OCI-LY3 (cell line): ENCODE results near the gene SLC19A1.

ENCODE experiments used
- H2AFZ ChIP-seq: fragments of 200-600, 300-600 bp; shearing (Covaris generic); 2 replicates; pipeline ENCODE4 v1.6.0; 2014; ENCODE audit warnings: antibody characterized with exemption, low read depth, low read length
- H3K27ac ChIP-seq: fragments of 200-600, 300-600 bp; sonication (generic); 2 replicates; pipeline ENCODE4 v1.5.1; 2014; ENCODE audit warnings: mild to moderate bottlenecking, low read length, moderate library complexity, mixed read lengths
- H3K27me3 ChIP-seq: fragments of 200-600, 300-600 bp; sonication (generic); 2 replicates; pipeline ENCODE4 v1.6.1; 2014; ENCODE audit warnings: low read depth, low read length, mixed read lengths
- H3K36me3 ChIP-seq: fragments of 200-600, 300-600 bp; sonication (generic); replicated peaks from 2 replicates; pipeline ENCODE3; 2014; ENCODE audit warnings: low read depth, low read length, mixed read lengths
- H3K4me1 ChIP-seq: fragments of 300-600, 200-600 bp; sonication (generic); 2 replicates; pipeline ENCODE4 v1.6.1; 2014; ENCODE audit warnings: low read length, mixed read lengths
- H3K4me2 ChIP-seq: fragments of 200-600, 300-600 bp; sonication (generic); 2 replicates; pipeline ENCODE4 v1.6.1; 2014; ENCODE audit warnings: low read length, mixed read lengths
- H3K4me3 ChIP-seq: fragments of 300-600, 200-600 bp; sonication (generic); 2 replicates; pipeline ENCODE4 v1.5.1; 2014; ENCODE audit warnings: antibody characterized with exemption, mild to moderate bottlenecking, low read length, moderate library complexity
- H3K79me2 ChIP-seq: fragments of 300-600, 200-600 bp; shearing (Covaris generic); 2 replicates; pipeline ENCODE4 v1.6.1; 2014; ENCODE audit warnings: mild to moderate bottlenecking, low read length, mixed read lengths
- H3K9ac ChIP-seq: fragments of 300-600, 200-600 bp; shearing (Covaris generic); 2 replicates; pipeline ENCODE4 v1.6.0; 2014; ENCODE audit warnings: mild to moderate bottlenecking, low read length, moderate library complexity
- H3K9me3 ChIP-seq: fragments of 200-600, 300-600 bp; shearing (Covaris generic); 2 replicates; pipeline ENCODE4 v1.6.1; 2014; ENCODE audit warnings: low read length, mixed read lengths; ENCODE audit not compliant: insufficient read depth
- H4K20me1 ChIP-seq: fragments of 200-600, 300-600 bp; sonication (generic); 2 replicates; pipeline ENCODE4 v1.6.1; 2016; ENCODE audit warnings: low read length, mixed read lengths; ENCODE audit not compliant: insufficient read depth
- EZH2phosphoT487 ChIP-seq: fragments of 200-600 bp; shearing (Covaris generic); IDR thresholded peaks from 2 replicates; pipeline ENCODE4 v1.6.1; 2018; ENCODE audit warnings: antibody characterized with exemption, mixed run types, low read depth
- TF ChIP-seq, protein P1 (sequence below): fragments of 200-600, 300-600 bp; sonication (generic); IDR thresholded peaks from 2 replicates; pipeline ENCODE4 v1.5.1; 2014; ENCODE audit warnings: antibody characterized with exemption, low read length, low read depth

SLC19A1 gene

DNA sequence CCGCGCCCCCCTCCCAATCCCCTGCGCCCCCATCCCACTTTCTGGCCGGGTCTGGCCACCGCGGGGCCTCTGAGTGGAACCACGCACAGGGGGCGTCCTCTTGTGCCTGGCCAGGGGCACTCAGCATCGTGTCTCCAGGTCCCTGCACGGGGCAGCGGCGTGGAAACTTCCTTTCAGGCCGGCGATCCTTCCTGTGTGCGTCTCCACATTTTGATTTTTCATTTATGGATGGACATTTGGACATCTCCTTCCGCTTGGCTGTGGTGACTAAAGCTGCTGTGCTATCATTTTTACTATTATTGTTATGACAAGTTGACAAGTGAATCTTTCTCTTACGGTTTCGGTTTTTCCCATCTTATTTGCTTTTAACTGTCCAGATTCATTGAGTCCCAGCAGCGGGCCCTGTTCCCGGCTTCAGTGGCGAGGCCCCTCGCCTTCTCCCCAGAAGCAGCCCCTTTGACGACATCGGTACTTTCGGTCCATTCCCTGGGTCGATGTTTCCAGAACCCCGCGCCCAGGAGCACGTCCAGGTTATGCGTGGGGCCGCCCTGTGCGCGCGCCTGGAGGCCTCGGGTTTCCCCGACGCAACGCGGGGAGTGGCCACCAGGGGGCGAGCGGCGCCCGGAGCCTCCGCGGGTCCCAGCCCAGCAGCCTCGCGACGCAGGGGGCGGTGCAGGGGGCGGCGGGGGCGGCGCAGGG lies 12.4 kb upstream of the SLC19A1 start:
- Histone ChIP-seq H4K20me1 (no peaks in the 10 kb centered on the region), H3K9ac (peak overlapping the region; percentile 69), H2AFZ (peak overlapping the region; percentile 72)

DNA sequence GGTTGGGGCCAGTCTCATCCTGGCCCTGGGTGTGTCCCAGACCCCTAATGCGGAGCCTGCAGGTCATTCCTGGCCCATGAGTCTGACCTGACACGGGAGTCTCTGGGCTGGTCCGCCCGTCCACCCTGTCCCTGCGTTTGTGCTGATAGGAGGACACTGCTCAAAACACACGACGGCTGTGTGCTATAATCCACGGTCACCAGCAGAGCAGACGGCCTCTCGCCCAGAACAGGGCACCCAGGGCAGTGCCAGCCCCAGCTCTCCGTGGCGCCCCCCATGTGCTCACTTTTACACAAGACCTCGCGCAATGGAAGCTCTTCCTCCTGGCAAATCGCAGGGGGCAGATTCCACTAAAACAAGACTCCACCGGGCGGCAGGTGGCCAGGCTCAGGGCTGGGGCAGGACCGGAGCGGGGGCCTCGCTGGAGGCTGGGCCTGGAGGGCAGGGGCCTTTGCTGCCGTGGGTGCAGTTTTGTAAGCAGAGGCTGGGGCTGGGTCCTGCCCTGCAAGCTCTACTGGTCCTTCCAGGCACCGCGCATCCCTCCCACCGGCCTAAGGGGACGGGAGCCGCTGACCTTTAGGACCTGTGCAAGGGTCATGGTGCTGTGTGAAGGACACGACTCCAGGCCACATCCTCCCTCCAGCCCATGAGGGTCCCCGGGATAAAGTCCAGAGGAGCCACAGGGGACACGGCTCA lies 10.6 kb upstream of the SLC19A1 start:
- Histone ChIP-seq H3K9ac (no peak overlapping the region), H3K27ac (no peak overlapping the region), H3K4me1 (peaks cover 29% of the 10 kb centered on the region), H3K27me3 (peaks cover 9% of the 10 kb centered on the region; the same call in 1 of the 2 replicates), H3K4me3 (no peak overlapping the region), H2AFZ (no peak overlapping the region), H4K20me1 (no peaks in the 10 kb centered on the region), H3K79me2 (no peaks in the 10 kb centered on the region), H3K9me3 (no peaks in the 10 kb centered on the region), H3K36me3 (no peaks in the 10 kb centered on the region), H3K4me2 (no peak overlapping the region)
- TF ChIP-seq, protein P1, sequence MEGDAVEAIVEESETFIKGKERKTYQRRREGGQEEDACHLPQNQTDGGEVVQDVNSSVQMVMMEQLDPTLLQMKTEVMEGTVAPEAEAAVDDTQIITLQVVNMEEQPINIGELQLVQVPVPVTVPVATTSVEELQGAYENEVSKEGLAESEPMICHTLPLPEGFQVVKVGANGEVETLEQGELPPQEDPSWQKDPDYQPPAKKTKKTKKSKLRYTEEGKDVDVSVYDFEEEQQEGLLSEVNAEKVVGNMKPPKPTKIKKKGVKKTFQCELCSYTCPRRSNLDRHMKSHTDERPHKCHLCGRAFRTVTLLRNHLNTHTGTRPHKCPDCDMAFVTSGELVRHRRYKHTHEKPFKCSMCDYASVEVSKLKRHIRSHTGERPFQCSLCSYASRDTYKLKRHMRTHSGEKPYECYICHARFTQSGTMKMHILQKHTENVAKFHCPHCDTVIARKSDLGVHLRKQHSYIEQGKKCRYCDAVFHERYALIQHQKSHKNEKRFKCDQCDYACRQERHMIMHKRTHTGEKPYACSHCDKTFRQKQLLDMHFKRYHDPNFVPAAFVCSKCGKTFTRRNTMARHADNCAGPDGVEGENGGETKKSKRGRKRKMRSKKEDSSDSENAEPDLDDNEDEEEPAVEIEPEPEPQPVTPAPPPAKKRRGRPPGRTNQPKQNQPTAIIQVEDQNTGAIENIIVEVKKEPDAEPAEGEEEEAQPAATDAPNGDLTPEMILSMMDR: no peak
- no peak for TF ChIP-seq EZH2phosphoT487

More for the DNA sequence above, 12.4 kb upstream of the SLC19A1 start:
- Histone ChIP-seq H3K4me3 (peak overlapping the region; percentile 80), H3K9me3 (no peaks in the 10 kb centered on the region), H3K27me3 (0 out of 2 replicates have a peak, but pooled peaks cover 2% of the 10 kb centered on the region), H3K4me2 (peak overlapping the region; percentile 78), H3K4me1 (peaks cover 29% of the 10 kb centered on the region), H3K36me3 (no peaks in the 10 kb centered on the region), H3K27ac (peak overlapping the region; percentile 30; the same call in 1 of the 2 replicates), H3K79me2 (no peaks in the 10 kb centered on the region)
- TF ChIP-seq, protein P1: peak; percentile 45; the same call in 1 of the 2 replicates
- no peak for TF ChIP-seq EZH2phosphoT487

DNA sequence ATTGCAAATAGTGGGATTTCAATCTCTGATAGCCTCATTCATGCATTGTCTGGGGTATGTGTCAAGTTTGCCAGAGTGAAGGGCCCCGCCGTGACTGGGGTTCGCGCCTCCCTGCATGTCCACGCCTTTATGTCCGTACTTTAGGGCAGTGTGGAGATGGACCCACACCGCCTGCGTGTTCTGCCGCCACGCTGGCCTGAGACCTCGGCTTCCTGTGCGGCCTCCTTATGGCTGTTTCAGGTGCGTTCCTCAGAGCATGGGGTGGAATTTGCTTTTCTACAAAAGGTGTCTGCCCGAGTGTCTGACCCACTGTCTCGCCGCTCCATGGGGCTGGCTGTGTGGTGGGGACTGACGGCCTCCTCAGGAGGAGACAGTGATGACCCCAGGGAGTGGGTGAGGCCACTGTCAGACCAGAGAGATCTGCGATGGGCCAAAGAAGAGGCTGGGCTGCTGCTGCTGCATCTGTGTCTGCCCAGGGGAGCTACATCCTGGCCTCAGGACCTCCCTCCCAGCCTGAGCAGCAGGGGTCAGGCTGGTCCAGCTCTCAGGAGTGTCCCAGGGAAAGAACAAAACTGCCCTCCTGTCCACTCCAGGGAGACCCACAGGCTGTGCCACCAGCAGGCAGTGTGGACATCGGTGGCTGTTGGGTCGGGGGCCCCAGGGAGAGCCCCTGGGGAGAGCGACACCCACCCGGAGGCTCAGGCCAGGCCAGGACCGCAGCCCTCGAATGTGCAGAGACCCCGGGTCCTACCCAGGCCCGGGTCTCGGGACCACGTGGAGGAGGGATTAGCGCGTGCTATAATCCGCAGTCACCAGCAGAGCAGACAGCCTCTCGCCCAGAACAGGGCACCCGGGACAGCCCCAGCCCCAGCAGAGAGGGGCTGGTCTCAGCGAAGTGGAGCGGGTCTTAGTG lies 9.8 kb upstream of the SLC19A1 start:
- Histone ChIP-seq H3K9me3 (no peaks in the 10 kb centered on the region), H3K9ac (no peak overlapping the region), H3K4me3 (no peak overlapping the region), H3K4me1 (peaks cover 29% of the 10 kb centered on the region), H3K27ac (no peak overlapping the region), H3K79me2 (no peaks in the 10 kb centered on the region), H3K4me2 (peak overlapping the region; percentile 73), H2AFZ (no peak overlapping the region), H3K36me3 (no peaks in the 10 kb centered on the region), H4K20me1 (no peaks in the 10 kb centered on the region), H3K27me3 (peaks cover 9% of the 10 kb centered on the region; the same call in 1 of the 2 replicates)
- TF ChIP-seq, protein P1: no peak
- TF ChIP-seq EZH2phosphoT487: no peak
